CD4-positive, alpha-beta T cell treated with Interleukin-1 beta for 1 hour (primary cell): ENCODE measurements around the gene SLC25A43.
A peak's percentile ranks its signal among the peaks of the same experiment; 100 is the strongest.

ENCODE experiments used
- DNase-seq, 2 donors: peaks; one replicate each; pipeline ENCODE4 v3.0.0-alpha.2; 2020 to 2022

SLC25A43 gene

GRCh38 chrX:119501511-119502148 lies 102.5 kb downstream of the SLC25A43 start:
- no peak for DNase-seq

GRCh38 chrX:119502727-119503483 lies 103.8 kb downstream of the SLC25A43 start:
- DNase-seq: peak; percentile 33 to 45

GRCh38 chrX:119503484-119503861 lies 104.3 kb downstream of the SLC25A43 start:
- DNase-seq: no peak
